CD14-positive monocyte (primary cell): ENCODE data around the gene KCNE4. TPM values are rescaled to one million over a fixed set of nuclear protein-coding genes. Genes with fewer than 3 reads are reported as not detected.
A peak's percentile ranks its signal among the peaks of the same experiment; 100 is the strongest.

Source experiments
- DNase-seq, 3 donors: peaks; one replicate each; pipeline ENCODE4 v3.0.0-alpha.2; 2011 to 2022
- H2AFZ ChIP-seq: 2 replicates; pipeline ENCODE4 v1.6.0; 2012; ENCODE audit warnings: mild to moderate bottlenecking, low read depth, low read length, inconsistent platforms; ENCODE audit not compliant: insufficient read depth, poor library complexity, severe bottlenecking
- H3K27ac ChIP-seq, 2 donors: 1 replicate in 1 of 2; 2 replicates in 1 of 2; pipeline ENCODE4 v1.5.1; 2012 to 2013; ENCODE audit warnings: low read length in 2 of 2, control low read depth in 1 of 2, inconsistent platforms in 1 of 2, low read depth in 1 of 2, mild to moderate bottlenecking in 1 of 2
- H3K27me3 ChIP-seq, 2 donors: one replicate each; pipeline versions ENCODE4 v1.6.0 to v1.6.1; 2011 to 2013; ENCODE audit warnings: low read length in 2 of 2; ENCODE audit not compliant: control insufficient read depth in 2 of 2, insufficient read depth in 2 of 2
- H3K36me3 ChIP-seq, 2 donors: replicated peaks in 1 of 2; 1 replicate in 1 of 2; 2 replicates in 1 of 2; pipeline versions ENCODE4 v1.5.1 to v1.6.1; 2012 to 2013; ENCODE audit warnings: low read length in 2 of 2, control low read depth in 1 of 2, inconsistent platforms in 1 of 2, mild to moderate bottlenecking in 1 of 2; ENCODE audit not compliant: insufficient read depth in 2 of 2, control insufficient read depth in 1 of 2
- H3K4me1 ChIP-seq, 2 donors: 1 replicate in 1 of 2; 2 replicates in 1 of 2; pipeline versions ENCODE4 v1.5.1 to v1.6.1; 2012 to 2013; ENCODE audit warnings: low read length in 2 of 2, control low read depth in 1 of 2, inconsistent platforms in 1 of 2, mild to moderate bottlenecking in 1 of 2, moderate library complexity in 1 of 2; ENCODE audit not compliant: insufficient read depth in 2 of 2, control insufficient read depth in 1 of 2
- H3K4me2 ChIP-seq: replicated peaks from 2 replicates; pipeline ENCODE3; 2012; ENCODE audit warnings: low read length, moderate library complexity, mild to moderate bottlenecking; ENCODE audit not compliant: poor library complexity, severe bottlenecking; ENCODE audit errors: extremely low read depth
- H3K4me3 ChIP-seq, 3 experiments: fragments of 200-600 bp in 1 of 3; sonication (generic) in 1 of 3; replicated peaks in 1 of 3; 1 replicate in 2 of 3; 2 replicates in 1 of 3; pipeline ENCODE4 v1.5.1; 2011 to 2013; ENCODE audit warnings: low read length in 3 of 3, mild to moderate bottlenecking in 3 of 3, control low read depth in 2 of 3, low read depth in 2 of 3, inconsistent platforms in 1 of 3, moderate library complexity in 1 of 3
- H3K79me2 ChIP-seq: 2 replicates; pipeline ENCODE4 v1.6.0; 2012; ENCODE audit warnings: mild to moderate bottlenecking, control low read depth, inconsistent platforms, low read length, moderate library complexity; ENCODE audit not compliant: insufficient read depth
- H3K9ac ChIP-seq: 2 replicates; pipeline ENCODE4 v1.6.0; 2017; ENCODE audit warnings: low read length, mild to moderate bottlenecking; ENCODE audit not compliant: insufficient read depth, poor library complexity, severe bottlenecking
- H3K9me3 ChIP-seq, 2 donors: replicated peaks in 1 of 2; 1 replicate in 1 of 2; 2 replicates in 1 of 2; pipeline versions ENCODE4 v1.5.1 to v1.6.1; 2012 to 2013; ENCODE audit warnings: low read length in 2 of 2, control low read depth in 1 of 2; ENCODE audit not compliant: control insufficient read depth in 1 of 2, insufficient read depth in 1 of 2
- H4K20me1 ChIP-seq: 2 replicates; pipeline ENCODE4 v1.6.0; 2012; ENCODE audit warnings: mild to moderate bottlenecking, low read length, control low read depth, moderate library complexity; ENCODE audit not compliant: insufficient read depth
- H3K27ac Mint-ChIP-seq, 7 donors: one replicate each; pipeline ENCODE4 v1.8.0; 2020; ENCODE audit warnings: mild to moderate bottlenecking in 7 of 7, mixed read lengths in 7 of 7, moderate library complexity in 6 of 7, inconsistent platforms in 2 of 7
- H3K27me3 Mint-ChIP-seq, 3 donors: one replicate each; pipeline ENCODE4 v1.8.0; 2021 to 2022; ENCODE audit warnings: low read depth in 3 of 3, mild to moderate bottlenecking in 3 of 3, mixed read lengths in 3 of 3, moderate library complexity in 3 of 3, inconsistent platforms in 1 of 3
- H3K36me3 Mint-ChIP-seq, 2 donors: one replicate each; pipeline ENCODE4 v1.8.0; 2020; ENCODE audit warnings: mixed read lengths in 2 of 2, inconsistent platforms in 1 of 2, mild to moderate bottlenecking in 1 of 2
- H3K4me1 Mint-ChIP-seq: one replicate; pipeline ENCODE4 v1.8.0; 2020; ENCODE audit warnings: mild to moderate bottlenecking, mixed read lengths
- H3K4me3 Mint-ChIP-seq, 2 donors: one replicate each; pipeline ENCODE4 v1.8.0; 2020; ENCODE audit warnings: mild to moderate bottlenecking in 2 of 2, mixed read lengths in 2 of 2, moderate library complexity in 1 of 2
- H3K9me3 Mint-ChIP-seq, 7 donors: one replicate each; pipeline ENCODE4 v1.8.0; 2020 to 2022; ENCODE audit warnings: mixed read lengths in 7 of 7, mild to moderate bottlenecking in 6 of 7, moderate library complexity in 6 of 7, inconsistent platforms in 2 of 7
- CTCF ChIP-seq: fragments of 200-600 bp; IDR thresholded peaks from one replicate; pipeline ENCODE4 v1.8.0; 2022; ENCODE audit warnings: antibody characterized with exemption, mild to moderate bottlenecking
- WGBS: methylation state at CpG from one replicate; pipeline ENCODE4 v1.1.5; 2013; ENCODE audit warnings: missing lambda C conversion rate; ENCODE audit not compliant: insufficient coverage; 5-methylcytosine and 5-hydroxymethylcytosine counted together
- intact Hi-C, 2 donors: fragments of 100-400 bp; cut with micrococcal nuclease; formaldehyde crosslinking; loops; one replicate each; pipeline versions ENCODE4 v1.15.0 to v1.15.1; 2023
- polyA plus RNA-seq, 3 donors: library from polyadenylated mRNA; depleted of rRNA in 1 of 3; unstranded in 2 of 3; stranded (reverse) in 1 of 3; fragments of 300-500 nt in 2 of 3; fragments of >200 nt in 1 of 3; fragmentation: Illumina TruSeq in 2 of 3; gene quantifications; 1 replicate in 2 of 3; 2 replicates in 1 of 3; pipeline ENCODE4 v1.2.3, GENCODE V29; 2012 to 2021

Gene KCNE4
- polyA plus RNA-seq, 3 donors: not detected

DNA sequence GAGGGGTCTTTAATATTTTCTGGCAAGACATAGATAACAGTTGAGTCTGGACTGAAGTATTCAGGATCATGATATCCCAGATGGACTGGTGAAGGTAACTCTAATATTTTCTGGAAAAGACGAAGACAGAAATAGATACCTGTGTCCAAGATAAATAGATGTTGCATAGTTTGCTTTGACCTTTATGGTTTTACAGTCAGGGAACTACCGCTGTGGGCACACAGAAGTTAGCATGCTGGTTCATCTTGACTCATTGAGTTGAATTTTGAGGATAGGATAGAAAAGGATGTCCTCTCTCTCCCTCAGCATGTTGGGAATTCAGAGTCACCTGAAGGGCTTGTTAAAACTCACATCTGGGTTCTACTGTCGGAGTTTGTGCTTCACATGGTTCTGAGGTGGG lies 20.8 kb downstream of the KCNE4 start:
- H3K36me3 Mint-ChIP-seq: no peaks in the 10 kb centered on the region
- WGBS: 88% methylated on average over 2 of the region's 3 CpGs
- Histone ChIP-seq H3K4me1 (no peaks in the 10 kb centered on the region), H3K4me2 (no peak overlapping the region), H2AFZ (no peak overlapping the region), H3K27ac (no peak overlapping the region), H3K27me3 (no peaks in the 10 kb centered on the region), H3K4me3 (no peak overlapping the region), H3K79me2 (no peaks in the 10 kb centered on the region), H3K36me3 (no peaks in the 10 kb centered on the region), H3K9ac (no peak overlapping the region), H3K9me3 (no peaks in the 10 kb centered on the region), H4K20me1 (no peaks in the 10 kb centered on the region)
- H3K4me3 Mint-ChIP-seq: no peak overlapping the region
- H3K27me3 Mint-ChIP-seq: peaks cover 0 to 3% (median 3%) of the 10 kb centered on the region in 3 donors
- intact Hi-C loops: no loop called here
- peaks cover 0 to 5% (median 1%) of the 10 kb centered on the region in 7 donors for H3K9me3 Mint-ChIP-seq
- H3K27ac Mint-ChIP-seq: peak overlapping the region in 1 of 7 donors; percentile 26
- TF ChIP-seq CTCF: no peak
- DNase-seq: no peak
- no peaks in the 10 kb centered on the region for H3K4me1 Mint-ChIP-seq

DNA sequence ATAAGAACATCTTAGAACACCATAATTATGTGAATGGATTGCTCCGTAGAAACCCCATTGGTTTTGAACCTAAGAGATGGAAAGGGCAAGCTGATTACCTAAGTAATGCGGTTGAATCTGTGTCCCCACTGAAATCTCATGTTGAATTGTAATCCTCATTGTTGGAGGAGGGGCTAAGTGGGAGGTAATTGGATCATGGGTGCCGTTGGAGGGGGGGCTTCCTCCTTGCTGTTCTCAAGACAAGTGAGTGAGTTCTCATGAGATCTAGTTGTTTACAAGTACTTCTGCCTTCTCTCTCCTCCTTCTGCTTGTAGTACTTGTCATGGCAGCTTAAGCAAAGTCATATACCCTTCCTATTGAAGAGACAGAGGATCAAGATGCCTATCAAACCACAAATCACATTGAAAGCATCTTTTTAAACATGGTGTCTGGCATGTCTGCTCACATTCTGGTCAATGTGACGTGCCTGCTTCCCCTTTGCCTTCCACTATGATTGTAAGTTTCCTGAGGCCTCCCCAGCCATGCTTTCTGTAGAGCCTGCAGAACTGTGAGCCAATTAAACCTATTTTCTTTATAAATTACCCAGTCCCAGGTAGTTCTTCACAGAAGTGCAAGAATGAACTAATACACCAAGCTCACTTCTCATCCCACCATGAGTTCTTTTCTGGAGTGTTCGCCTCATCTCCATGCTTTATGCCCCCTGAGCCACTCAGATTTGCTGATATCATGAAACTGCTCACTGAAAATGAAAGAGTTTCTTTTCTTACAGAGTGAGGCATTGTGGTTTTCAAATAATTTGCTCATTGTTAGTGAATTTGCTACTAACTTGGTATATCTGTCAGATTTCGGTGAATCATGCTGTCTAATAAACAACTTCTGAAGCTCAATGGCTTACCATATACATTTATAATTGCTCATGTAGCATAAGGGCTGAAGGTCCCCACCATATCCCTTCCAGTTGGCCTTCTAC lies 23.6 kb downstream of the KCNE4 start:
- TF ChIP-seq CTCF: no peak
- no peak overlapping the region for H3K27ac ChIP-seq
- no peaks in the 10 kb centered on the region for H3K9me3 ChIP-seq
- H4K20me1 ChIP-seq: no peaks in the 10 kb centered on the region
- no peaks in the 10 kb centered on the region for H3K4me1 Mint-ChIP-seq
- H2AFZ ChIP-seq: no peak overlapping the region
- no peaks in the 10 kb centered on the region for H3K79me2 ChIP-seq
- no peaks in the 10 kb centered on the region for H3K36me3 ChIP-seq
- no peak for DNase-seq
- H3K36me3 Mint-ChIP-seq: no peaks in the 10 kb centered on the region
- H3K27me3 ChIP-seq: no peaks in the 10 kb centered on the region
- WGBS: 97% methylated on average over 3 of the region's 6 CpGs
- no peak overlapping the region for H3K4me2 ChIP-seq
- no peaks in the 10 kb centered on the region for H3K4me1 ChIP-seq
- H3K4me3 ChIP-seq: no peak overlapping the region
- peaks cover 0 to 4% (median 3%) of the 10 kb centered on the region in 3 donors for H3K27me3 Mint-ChIP-seq
- no peak overlapping the region for H3K9ac ChIP-seq
- no peak overlapping the region for H3K27ac Mint-ChIP-seq
- H3K9me3 Mint-ChIP-seq: peaks cover 0 to 5% (median 3%) of the 10 kb centered on the region in 7 donors
- no peak overlapping the region for H3K4me3 Mint-ChIP-seq
- intact Hi-C loops: no loop called here
